Astrocyte of the spinal cord (primary cell): ENCODE measurements around the gene ZC3H18.
A peak's percentile ranks its signal among the peaks of the same experiment; 100 is the strongest.

ENCODE experiments used
- DNase-seq: peaks from one replicate; pipeline ENCODE4 v3.0.0; 2011; ENCODE audit warnings: low read depth, low spot score
- H3K4me3 ChIP-seq: 2 replicates; pipeline ENCODE4 v1.5.1; 2011; ENCODE audit warnings: low read depth, mild to moderate bottlenecking, low read length, moderate library complexity
- in situ Hi-C: cut with HindIII; loops from 2 replicates; pipeline ENCODE4 v1.10.0; 2017; ENCODE audit warnings: low sequenced_read_pairs
- TF ChIP-seq, protein P1 (sequence below): IDR thresholded peaks from 2 replicates; pipeline ENCODE4 v1.5.1; 2012; ENCODE audit warnings: low read depth, mild to moderate bottlenecking, low read length, inconsistent platforms

ZC3H18 gene

DNA sequence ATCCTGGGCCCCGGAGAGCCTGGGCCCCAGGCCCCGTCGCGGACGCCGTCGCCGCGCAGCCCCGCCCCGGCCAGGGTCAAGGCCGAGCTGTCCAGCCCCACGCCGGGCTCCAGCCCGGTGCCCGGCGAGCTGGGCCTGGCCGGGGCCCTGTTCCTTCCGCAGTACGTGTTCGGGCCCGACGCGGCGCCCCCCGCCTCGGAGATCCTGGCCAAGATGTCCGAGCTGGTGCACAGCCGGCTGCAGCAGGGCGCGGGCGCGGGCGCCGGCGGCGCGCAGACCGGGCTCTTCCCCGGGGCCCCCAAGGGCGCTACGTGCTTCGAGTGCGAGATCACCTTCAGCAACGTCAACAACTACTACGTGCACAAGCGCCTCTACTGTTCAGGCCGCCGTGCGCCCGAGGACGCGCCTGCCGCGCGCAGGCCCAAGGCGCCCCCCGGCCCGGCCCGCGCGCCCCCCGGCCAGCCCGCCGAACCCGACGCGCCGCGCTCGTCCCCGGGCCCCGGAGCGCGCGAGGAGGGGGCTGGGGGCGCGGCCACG, 36.8 kb upstream of the ZC3H18 start:
- in situ Hi-C loops = no loop called here
- peak; percentile 41 for DNase-seq
- TF ChIP-seq, protein P1, sequence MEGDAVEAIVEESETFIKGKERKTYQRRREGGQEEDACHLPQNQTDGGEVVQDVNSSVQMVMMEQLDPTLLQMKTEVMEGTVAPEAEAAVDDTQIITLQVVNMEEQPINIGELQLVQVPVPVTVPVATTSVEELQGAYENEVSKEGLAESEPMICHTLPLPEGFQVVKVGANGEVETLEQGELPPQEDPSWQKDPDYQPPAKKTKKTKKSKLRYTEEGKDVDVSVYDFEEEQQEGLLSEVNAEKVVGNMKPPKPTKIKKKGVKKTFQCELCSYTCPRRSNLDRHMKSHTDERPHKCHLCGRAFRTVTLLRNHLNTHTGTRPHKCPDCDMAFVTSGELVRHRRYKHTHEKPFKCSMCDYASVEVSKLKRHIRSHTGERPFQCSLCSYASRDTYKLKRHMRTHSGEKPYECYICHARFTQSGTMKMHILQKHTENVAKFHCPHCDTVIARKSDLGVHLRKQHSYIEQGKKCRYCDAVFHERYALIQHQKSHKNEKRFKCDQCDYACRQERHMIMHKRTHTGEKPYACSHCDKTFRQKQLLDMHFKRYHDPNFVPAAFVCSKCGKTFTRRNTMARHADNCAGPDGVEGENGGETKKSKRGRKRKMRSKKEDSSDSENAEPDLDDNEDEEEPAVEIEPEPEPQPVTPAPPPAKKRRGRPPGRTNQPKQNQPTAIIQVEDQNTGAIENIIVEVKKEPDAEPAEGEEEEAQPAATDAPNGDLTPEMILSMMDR = no peak
- peak overlapping the region; percentile 20 for H3K4me3 ChIP-seq

DNA sequence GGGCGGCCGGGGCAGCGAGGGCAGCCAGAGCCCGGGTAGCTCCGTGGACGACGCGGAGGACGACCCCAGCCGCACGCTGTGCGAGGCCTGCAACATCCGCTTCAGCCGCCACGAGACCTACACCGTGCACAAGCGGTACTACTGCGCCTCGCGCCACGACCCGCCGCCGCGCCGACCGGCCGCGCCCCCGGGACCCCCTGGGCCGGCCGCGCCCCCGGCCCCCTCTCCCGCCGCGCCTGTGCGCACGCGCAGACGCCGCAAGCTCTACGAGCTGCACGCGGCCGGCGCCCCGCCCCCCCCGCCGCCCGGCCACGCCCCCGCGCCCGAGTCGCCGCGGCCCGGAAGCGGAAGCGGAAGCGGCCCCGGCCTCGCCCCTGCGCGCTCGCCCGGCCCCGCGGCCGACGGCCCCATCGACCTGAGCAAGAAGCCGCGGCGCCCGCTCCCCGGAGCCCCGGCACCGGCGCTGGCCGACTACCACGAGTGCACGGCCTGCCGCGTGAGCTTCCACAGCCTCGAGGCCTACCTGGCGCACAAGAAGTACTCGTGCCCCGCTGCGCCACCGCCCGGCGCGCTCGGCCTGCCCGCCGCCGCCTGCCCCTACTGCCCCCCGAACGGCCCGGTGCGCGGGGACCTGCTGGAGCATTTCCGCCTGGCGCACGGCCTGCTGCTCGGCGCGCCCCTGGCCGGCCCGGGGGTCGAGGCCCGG, 36.1 kb upstream of the ZC3H18 start:
- in situ Hi-C loops = no loop called here
- DNase-seq = peak; percentile 38
- peak overlapping the region; percentile 41 for H3K4me3 ChIP-seq
- TF ChIP-seq, protein P1 = no peak

DNA sequence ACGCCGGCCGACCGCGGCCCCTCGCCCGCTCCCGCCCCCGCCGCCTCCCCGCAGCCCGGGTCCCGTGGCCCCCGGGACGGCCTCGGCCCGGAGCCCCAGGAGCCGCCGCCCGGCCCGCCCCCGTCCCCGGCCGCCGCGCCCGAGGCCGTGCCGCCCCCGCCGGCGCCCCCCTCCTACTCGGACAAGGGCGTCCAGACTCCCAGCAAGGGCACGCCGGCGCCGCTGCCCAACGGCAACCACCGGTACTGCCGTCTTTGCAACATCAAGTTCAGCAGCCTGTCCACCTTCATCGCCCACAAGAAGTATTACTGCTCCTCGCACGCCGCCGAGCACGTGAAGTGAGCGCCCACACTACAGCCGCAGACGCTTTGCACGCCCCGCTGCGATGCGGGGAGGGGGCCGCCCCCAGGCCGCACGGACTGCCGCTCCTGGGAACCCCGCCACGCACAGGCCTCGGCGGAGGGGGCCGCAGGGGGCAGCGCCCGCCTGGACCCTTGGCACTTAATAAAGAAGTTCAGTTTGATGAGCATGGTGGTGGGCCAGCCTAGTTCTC, 35.5 kb upstream of the ZC3H18 start:
- in situ Hi-C loops = no loop called here
- DNase-seq = peak; percentile 33

DNA sequence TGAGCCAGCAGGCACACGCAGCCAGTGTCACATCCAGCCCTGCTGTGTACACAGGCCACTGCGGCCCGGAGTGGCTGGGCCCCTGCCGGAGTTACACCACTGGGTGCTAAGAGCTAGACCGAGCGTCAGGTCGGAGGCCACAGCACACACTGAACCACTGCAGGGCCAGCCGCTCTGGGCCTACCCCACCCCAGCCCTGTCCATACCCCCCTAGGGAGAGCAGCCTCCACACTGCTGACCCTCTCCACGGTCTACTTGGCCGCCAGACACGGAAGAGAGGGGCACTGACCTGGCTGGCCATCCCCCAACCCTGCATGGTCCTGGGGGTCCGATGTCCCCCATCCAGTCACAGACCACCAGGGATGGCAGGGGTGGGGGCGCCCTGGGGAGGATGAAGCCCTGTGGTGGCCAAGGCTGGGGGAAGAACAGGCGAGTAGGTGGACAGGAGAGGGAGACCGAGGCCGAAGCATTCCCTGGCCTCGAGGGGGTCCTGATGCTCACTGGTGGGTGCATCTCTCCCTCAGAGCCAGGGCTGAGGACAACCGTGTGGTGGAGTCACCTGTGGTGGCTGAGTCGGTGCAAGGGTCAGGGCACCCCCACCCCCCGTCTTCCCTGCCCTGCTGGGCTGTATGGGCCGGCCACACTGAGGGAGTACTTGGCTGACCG, 34.9 kb upstream of the ZC3H18 start:
- TF ChIP-seq, protein P1 = no peak
- H3K4me3 ChIP-seq = peak overlapping the region; percentile 34
- in situ Hi-C loops = no loop called here
- DNase-seq = no peak

More for the DNA sequence above, 35.5 kb upstream of the ZC3H18 start:
- H3K4me3 ChIP-seq = peak overlapping the region; percentile 41
- TF ChIP-seq, protein P1 = no peak

DNA sequence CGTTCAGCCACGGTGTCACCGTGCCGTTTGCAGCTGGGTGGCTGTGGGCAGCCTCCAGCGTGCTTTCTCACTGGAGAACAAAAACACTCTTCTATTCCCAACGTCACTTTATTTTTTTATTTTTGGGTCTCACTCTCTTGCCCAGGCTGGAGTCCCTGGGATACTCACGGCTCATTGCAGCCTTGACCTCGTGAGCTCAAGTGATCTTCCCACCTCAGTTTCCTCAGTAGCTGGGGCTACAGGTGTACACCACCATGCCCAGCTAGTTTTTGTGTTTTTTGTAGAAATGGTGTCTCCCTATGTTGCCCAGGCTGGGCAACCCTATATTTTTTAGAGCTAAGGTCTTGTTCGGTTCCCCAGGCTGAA, 34.4 kb upstream of the ZC3H18 start:
- no peak overlapping the region for H3K4me3 ChIP-seq
- DNase-seq = no peak
- in situ Hi-C loops = no loop called here
- TF ChIP-seq, protein P1 = no peak

DNA sequence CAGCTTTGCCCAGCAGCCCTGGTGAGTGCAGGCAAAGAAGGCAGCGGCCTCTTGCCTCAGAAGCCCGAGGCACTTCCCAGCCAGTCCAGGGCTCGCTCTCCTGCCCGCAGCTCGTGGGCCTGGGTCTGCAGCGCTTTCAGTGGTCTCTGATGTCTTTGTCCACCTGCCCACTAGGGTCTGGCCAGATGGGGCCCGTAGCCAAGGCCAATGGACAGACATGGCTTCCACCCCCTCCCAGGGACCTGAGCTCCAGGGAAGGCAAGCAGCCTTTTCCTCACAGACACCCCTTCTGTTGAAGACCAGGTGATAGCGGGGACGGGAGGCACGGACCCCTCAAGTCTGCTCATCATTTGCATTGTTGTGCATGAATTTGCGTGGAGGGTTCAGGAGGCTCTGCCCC, 33.7 kb upstream of the ZC3H18 start:
- no peak for DNase-seq
- in situ Hi-C loops = no loop called here
- TF ChIP-seq, protein P1 = no peak
- H3K4me3 ChIP-seq = no peak overlapping the region
